K562 (cell line): ENCODE data around the gene CSF2RB. TPM values are rescaled to one million over a fixed set of nuclear protein-coding genes. Genes with fewer than 3 reads are reported as not detected.

ENCODE experiments used
- ARID2 ChIP-seq: fragments of 450-650 bp; IDR thresholded peaks from 2 replicates; pipeline ENCODE4 v1.6.1; 2017; ENCODE audit warnings: antibody characterized with exemption, mild to moderate bottlenecking
- CHD1 ChIP-seq: fragments of 200-600 bp; sonication (generic); IDR thresholded peaks from one replicate; pipeline ENCODE4 v1.6.1; 2012; ENCODE audit warnings: mild to moderate bottlenecking, moderate library complexity, low read length, inconsistent platforms
- CTBP1 ChIP-seq: fragments of 450-650 bp; IDR thresholded peaks from 2 replicates; pipeline ENCODE4 v1.6.1; 2016; ENCODE audit warnings: borderline replicate concordance
- HMG20A ChIP-seq: fragments of 450-650 bp; formaldehyde crosslinking; conservative IDR thresholded peaks from 2 replicates; pipeline ENCODE4 v1.4.0; 2020; ENCODE audit warnings: mild to moderate bottlenecking, mixed read lengths
- TEAD4 ChIP-seq, 2 experiments: sonication (generic) in 1 of 2; formaldehyde crosslinking in 1 of 2; IDR thresholded peaks; 2 replicates each; pipeline versions ENCODE4 v1.6.1 to v1.8.0; 2012 to 2022; ENCODE audit warnings: borderline replicate concordance in 1 of 2, inconsistent platforms in 1 of 2, low read length in 1 of 2, mild to moderate bottlenecking in 1 of 2, missing genetic modification reagents in 1 of 2
- TRIM24 ChIP-seq, 2 experiments: fragments of 450-650 bp; IDR thresholded peaks; 2 replicates each; pipeline ENCODE4 v1.6.1; 2016
- ZZZ3 ChIP-seq: fragments of 450-650 bp; IDR thresholded peaks from 2 replicates; pipeline ENCODE4 v1.6.1; 2016; ENCODE audit warnings: antibody characterized with exemption, mild to moderate bottlenecking, moderate library complexity
- polyA plus RNA-seq, 8 experiments: library from polyadenylated mRNA; depleted of rRNA in 4 of 8; stranded (reverse) in 5 of 8; unstranded in 3 of 8; fragments of >200 nt; fragmentation: Nextera tagmentation in 2 of 8; fragmentation: Illumina TruSeq in 1 of 8; extraction: Ambion mirVana in 2 of 8; extraction: Trizol in 1 of 8; gene quantifications; 2 replicates each; pipeline versions ENCODE4 v1.2.1 to v1.2.3, GENCODE V29; 2011 to 2014; ENCODE audit warnings: inconsistent platforms in 1 of 8, missing spikeins in 1 of 8
- total RNA-seq, 7 experiments: library from RNA; depleted of rRNA in 6 of 7; stranded (reverse); fragments of >200 nt in 6 of 7; fragmentation: Illumina TruSeq in 2 of 7; extraction: Trizol in 2 of 7; gene quantifications; 2 replicates each; pipeline versions ENCODE4 v1.2.1 to v1.2.3, GENCODE V29; 2011 to 2021; ENCODE audit warnings: low replicate concordance in 1 of 7
- TF ChIP-seq, protein P1 (sequence below): sonication (generic); formaldehyde crosslinking; IDR thresholded peaks from 2 replicates; pipeline ENCODE4 v1.8.1; 2023; ENCODE audit warnings: missing genetic modification reagents, mild to moderate bottlenecking, borderline replicate concordance
- TF ChIP-seq, protein P2 (sequence below): fragments of 250-450 bp; sonication (Bioruptor Pico); IDR thresholded peaks from 2 replicates; pipeline ENCODE4 v1.4.0; 2020; ENCODE audit warnings: borderline replicate concordance

CSF2RB gene
- total and polyA plus RNA-seq, 9 of the 15 experiments (the other 6 are each of a cell fraction or from before 2014, with no cell fraction given): 0.04 to 1.0 (median 0.36) TPM

GRCh38 chr22:36935313-36935610 is 21.8 kb downstream of the CSF2RB start (continued):
- TF ChIP-seq, protein P1, sequence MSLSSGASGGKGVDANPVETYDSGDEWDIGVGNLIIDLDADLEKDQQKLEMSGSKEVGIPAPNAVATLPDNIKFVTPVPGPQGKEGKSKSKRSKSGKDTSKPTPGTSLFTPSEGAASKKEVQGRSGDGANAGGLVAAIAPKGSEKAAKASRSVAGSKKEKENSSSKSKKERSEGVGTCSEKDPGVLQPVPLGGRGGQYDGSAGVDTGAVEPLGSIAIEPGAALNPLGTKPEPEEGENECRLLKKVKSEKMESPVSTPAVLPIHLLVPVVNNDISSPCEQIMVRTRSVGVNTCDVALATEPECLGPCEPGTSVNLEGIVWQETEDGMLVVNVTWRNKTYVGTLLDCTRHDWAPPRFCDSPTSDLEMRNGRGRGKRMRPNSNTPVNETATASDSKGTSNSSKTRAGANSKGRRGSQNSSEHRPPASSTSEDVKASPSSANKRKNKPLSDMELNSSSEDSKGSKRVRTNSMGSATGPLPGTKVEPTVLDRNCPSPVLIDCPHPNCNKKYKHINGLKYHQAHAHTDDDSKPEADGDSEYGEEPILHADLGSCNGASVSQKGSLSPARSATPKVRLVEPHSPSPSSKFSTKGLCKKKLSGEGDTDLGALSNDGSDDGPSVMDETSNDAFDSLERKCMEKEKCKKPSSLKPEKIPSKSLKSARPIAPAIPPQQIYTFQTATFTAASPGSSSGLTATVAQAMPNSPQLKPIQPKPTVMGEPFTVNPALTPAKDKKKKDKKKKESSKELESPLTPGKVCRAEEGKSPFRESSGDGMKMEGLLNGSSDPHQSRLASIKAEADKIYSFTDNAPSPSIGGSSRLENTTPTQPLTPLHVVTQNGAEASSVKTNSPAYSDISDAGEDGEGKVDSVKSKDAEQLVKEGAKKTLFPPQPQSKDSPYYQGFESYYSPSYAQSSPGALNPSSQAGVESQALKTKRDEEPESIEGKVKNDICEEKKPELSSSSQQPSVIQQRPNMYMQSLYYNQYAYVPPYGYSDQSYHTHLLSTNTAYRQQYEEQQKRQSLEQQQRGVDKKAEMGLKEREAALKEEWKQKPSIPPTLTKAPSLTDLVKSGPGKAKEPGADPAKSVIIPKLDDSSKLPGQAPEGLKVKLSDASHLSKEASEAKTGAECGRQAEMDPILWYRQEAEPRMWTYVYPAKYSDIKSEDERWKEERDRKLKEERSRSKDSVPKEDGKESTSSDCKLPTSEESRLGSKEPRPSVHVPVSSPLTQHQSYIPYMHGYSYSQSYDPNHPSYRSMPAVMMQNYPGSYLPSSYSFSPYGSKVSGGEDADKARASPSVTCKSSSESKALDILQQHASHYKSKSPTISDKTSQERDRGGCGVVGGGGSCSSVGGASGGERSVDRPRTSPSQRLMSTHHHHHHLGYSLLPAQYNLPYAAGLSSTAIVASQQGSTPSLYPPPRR: no peak
- TF ChIP-seq HMG20A (CRISPR knock-in tag): no peak
- TF ChIP-seq ZZZ3: no peak
- no peak for TF ChIP-seq TEAD4 (IDR thresholded peaks at IDR 0.05; ENCODE audit: low read length)
- TF ChIP-seq TEAD4 (CRISPR knock-in tag; IDR thresholded peaks at IDR 0.05; ENCODE audit: borderline replicate concordance): no peak
- no peak for TF ChIP-seq CTBP1
- TF ChIP-seq CHD1: no peak
- no peak for TF ChIP-seq ARID2
- TF ChIP-seq, protein P2, sequence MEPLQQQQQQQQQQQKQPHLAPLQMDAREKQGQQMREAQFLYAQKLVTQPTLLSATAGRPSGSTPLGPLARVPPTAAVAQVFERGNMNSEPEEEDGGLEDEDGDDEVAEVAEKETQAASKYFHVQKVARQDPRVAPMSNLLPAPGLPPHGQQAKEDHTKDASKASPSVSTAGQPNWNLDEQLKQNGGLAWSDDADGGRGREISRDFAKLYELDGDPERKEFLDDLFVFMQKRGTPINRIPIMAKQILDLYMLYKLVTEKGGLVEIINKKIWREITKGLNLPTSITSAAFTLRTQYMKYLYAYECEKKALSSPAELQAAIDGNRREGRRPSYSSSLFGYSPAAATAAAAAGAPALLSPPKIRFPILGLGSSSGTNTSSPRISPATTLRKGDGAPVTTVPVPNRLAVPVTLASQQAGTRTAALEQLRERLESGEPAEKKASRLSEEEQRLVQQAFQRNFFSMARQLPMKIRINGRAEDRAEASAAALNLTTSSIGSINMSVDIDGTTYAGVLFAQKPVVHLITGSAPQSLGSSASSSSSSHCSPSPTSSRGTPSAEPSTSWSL (CRISPR knock-in tag): no peak
- no peak for TF ChIP-seq TRIM24 (IDR thresholded peaks at IDR 0.05)
